Hepatic stellate cell (primary cell): ENCODE measurements around the gene RIOX2.

Experiments
- DNase-seq: peaks from one replicate; pipeline ENCODE4 v3.0.0; 2011; ENCODE audit warnings: low spot score

RIOX2 gene

DNA sequence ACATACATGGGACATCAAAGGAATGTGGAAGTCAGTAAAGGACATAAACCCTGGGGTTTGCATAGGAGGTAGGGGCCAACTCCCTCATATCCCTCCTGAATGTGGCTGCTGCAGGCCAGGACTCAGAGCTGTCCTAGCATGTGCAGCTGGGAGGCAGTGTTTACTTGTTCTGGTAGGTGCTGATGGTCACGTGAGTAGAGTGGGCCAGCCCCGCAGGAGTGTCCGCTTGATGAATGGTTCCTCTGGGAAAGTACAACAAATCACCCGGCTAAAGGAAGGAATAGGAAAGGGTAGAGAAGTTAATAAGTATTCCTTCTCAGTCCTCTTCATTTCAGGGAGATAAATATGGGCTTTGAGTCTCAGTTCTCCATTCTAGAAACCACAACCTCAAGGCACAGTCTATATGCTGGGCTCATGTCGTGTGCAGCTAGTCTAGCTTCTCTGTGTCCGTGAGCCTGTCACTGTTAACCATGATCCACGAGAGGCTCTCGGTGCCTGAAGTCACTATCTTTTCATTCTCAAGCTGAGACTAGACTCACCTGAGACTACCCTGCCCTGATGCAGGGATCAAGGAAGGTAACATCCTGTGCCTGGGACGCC, 17.9 kb downstream of the RIOX2 start:
- no peak for DNase-seq

DNA sequence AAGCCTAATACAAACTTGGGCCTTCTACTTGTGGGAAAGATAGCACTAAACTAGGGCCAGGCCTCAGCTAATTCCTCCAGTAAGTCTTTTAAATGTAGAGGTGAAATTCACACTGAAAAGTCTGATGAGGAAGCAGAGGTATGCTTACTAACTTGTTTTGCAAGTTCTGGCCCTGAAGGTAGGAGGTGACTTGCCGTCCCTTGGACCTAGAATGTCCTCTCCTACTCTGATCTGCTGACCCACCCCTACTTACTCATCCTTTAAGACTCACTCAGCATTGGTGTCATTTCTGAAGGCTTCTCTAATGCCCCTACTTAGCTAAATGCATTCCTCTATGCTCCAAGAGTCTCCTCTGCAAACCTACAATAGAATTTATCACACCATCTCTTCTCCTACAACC, 19.4 kb downstream of the RIOX2 start:
- DNase-seq = no peak

DNA sequence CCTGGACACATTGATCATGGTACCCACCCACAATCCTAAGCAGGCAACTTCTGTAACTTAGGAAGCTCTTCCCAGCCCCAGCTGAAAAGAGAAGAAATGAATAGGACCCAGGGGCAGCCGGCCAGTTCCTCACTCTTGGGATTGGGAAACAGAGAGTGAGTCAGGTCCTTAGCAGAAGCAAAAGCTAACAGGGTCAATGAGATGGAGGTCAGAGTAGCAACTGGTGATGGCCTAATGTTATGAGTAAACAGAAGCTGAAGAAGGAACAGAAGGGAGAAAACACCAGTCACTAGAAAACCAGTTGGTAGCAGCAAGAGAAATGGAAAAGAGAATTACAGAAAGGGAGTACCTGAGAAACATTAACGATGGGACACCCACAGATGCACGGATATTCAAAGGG, 20.0 kb downstream of the RIOX2 start:
- no peak for DNase-seq

DNA sequence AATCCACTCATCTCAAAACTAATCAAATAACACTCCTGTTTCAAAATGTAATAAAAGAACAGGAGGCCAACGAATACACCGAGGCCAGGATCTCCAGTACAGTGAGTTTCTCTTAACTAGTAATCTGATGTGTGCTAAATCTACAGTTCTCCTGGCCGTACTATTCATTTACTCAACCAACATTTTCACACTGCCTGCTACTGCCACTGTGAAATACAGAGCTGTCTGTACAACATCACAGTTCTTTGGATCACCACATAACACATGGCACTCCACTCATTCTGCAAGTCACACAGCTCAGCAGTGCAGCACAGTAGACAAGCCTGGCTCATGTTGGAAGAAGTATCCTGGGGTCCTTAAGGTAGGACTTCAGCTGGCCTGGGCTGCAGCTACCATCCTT, 21.9 kb downstream of the RIOX2 start:
- no peak for DNase-seq

DNA sequence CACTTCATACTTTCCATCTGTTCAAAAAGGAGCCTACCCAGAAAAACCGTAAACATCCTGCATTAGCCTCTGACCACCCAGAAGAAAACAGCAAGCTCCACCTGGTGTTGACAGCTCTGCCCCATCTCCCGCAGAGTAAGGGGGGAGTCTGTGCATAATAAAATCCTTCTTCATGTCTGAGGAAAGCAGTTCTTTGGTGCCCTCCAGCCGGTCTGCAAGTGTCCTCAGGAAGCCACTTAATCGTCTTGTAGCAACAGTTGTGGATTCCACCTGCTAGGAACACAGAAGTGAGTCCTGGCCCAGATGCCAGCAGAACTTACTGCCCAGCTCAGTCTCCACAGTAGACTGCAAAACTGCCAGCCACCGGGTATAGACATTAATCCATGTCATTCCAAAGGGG, 22.5 kb downstream of the RIOX2 start:
- no peak for DNase-seq

DNA sequence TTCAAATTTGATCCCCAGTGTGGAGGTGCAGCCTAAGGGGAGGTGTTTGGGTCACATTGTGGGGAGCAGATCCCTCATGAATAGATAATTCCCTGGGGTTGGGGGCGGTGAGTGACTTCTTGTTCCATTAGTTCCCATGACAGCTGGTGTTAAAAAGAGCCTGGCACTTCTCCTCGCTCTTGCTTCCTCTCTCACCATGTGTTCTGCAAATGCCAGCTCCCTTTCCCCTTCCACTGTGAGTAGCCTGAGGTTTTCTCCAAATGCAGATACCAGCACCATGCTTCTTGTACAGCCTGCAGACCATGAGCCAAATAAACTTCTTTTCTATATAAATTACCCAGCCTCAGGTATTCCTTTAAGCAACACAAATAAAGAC, 23.1 kb downstream of the RIOX2 start:
- DNase-seq = no peak

DNA sequence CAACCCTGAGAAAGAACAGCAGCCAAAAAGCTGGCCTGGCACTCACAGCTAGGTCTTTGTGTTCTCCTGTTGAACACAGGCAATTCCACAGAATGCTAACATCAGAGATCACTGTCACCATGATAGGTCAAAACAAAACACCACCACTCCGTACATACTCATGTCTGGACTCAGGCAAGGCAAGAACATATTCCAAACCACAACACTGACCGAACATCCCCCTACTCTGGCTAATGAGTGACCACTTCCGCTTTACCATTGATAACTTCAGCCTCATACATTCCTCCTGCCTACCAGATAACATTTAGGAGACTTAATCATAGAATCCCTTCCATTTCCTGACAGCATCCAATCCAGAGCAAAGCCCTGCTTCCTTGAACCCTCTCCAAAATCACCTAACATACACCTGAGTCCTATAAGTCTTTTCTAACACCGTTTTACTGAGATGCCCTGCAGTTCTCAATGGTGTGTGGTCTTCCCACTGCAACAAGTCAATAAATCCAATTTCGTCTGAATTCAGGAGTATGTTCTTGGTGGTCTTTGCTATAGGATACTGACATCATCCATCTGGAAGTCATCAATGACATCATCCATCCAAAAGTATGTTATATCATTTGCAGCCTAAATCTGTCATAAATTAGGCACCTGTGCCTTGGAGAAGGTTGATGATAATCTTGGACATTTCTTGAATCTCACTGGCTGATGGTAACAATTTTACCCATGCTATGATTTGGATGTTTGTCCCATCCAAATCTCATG, 23.7 kb downstream of the RIOX2 start:
- no peak for DNase-seq

DNA sequence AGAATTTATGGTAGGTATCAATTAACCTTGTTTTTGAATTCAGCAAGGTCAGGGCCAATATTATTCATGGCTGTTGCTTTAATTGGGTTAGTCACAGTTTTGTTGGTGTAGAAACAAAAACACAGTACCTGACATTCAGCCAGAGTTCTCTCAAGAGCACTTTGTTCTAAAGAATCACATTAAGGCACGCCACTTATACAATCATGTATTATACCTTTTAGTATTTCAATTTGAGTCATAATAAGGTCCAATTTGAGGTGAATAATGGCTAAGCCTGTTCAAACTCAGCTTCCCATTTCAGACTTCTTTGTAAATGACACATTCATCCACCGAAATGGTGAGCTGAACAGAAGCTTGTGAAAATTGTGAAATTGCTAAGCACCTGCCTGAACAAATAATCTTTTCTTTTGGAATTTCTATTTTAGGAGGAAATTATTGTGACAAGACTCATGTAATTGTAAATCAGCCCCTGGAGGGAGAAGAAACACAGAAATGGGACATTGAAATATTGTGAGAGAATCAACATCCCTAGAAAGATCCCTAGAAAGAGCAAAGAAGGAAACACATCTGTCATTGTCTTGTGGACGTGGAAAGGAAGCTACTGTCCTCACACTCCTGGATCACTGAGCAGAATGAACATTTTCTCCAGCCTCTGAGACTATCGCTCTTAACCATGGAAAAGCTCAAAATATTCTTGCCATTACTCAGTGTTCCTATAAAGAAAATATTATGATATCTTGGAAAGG, 29.3 kb downstream of the RIOX2 start:
- no peak for DNase-seq

DNA sequence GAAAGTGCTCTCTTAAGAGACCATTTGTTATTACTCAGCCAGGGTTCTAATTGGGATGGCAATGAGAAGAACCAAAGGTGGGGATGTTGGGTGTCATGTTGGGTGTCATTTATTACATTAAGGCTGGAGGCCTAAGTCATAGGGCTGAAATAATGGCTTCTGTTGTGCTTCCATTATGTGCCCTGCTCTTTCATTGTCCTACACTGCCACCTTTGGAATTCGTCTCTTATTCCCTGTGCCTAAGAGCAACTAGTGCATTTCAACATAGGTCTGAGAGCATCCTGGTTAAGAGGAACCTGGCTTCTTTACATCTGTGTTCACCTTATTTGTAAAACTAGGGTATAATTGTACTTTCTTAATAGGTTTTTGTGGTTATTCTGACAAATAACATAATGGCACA, 32.2 kb downstream of the RIOX2 start:
- no peak for DNase-seq

DNA sequence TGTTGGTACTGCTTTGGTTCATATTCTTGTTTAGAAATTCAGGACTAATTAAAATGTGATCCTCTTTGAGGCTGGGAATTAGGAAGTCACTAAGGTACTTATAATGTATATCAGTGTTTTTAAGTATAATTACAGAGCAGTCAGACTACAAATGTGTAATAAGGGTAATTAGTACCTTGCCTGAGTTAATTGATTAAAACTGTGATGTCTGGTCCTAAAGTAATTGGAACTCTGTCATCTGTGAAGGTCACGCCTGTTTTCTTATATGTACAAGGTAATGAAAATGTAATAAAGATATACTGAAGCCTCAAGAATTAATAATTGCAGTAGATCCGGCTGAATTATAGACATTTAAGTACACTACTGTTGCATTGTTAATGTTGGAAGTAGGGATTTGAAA, 32.8 kb downstream of the RIOX2 start:
- DNase-seq = no peak

DNA sequence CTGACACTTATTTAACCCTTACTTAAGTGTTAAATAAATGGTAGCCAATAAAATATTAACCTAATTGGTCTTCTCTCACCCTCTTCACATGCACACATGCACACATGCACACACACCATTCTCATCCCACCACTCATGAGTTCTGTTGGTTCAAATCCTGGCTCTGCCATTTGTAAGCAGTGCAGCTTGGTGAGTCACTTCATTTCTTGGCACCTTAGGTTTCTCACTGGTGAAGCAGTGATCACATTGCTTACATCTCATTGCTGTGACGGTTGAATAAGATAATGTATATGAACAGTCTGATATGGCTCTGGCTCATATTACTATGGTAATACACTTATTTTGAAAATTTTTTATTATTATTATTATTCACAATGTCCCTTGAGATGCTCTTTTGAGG, 33.8 kb downstream of the RIOX2 start:
- no peak for DNase-seq

DNA sequence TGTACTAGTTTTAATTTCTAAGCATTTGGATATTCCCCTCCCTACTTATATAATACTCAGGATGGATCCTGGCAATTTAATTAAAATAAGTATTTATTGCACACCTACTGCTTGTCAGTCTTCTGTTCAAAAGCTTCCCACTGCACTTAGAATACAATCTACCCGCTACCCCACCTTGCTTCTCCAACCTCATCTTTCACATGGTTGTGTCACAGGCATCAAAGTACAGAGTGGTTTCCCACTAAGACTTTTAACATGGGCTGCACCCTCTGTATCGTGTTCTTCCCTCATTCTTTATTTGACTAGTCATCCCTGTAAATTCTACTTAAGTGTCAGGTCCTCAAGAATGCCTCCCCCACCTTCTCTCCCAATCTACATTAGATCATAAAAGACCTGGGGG, 35.0 kb downstream of the RIOX2 start:
- DNase-seq = no peak

DNA sequence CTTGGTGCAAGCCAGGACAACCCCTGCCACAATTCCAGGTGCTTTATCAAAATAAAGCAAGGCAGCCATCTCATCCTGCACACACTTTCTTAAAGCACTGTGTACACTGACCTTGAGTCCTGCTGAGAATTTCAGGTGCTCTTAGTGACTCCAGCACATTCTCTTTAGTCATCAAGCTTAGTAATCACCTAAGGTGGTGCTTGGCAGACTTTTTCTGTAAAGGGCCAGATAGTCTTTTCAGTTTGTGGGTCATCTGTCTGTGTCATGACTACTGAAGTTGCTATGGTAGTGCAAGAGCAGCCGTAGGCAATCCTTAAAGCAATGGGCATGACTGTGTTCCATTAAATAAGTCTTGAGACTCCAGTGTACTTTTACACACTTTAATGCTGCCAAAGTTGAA, 36.4 kb downstream of the RIOX2 start:
- no peak for DNase-seq

DNA sequence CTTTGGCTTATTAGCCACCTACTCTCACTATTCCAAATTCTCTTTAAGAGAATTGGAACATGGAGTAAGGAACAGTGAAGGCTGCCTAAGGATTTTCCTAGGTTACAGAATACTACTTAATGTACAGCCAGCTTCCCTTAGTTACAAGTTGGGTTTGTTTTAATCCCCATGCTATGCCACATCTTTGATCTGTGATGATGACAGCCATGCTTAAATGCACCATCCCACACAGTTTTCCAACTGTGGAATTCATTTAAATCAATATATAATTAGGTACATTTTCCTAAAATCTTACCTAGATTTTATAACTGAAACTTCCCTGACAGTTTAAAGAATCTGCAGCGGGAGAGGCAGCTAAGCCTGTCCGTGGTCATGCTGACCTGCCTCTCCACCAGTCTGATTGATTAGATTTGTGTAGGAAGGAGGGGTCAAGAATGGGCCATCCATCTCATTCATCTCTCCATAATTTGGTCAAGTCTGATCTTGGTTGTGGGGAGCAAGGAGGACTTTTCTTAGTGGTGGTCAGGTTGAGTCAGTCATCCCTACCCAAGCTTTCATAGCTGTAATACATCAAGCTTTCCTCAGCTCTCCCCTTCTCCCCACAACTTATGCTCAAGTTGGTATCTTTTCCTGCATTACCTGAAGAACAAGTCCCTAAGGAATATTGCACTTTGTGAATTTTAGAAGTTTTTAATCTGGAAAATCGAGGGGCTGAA, 37.1 kb downstream of the RIOX2 start:
- DNase-seq = no peak

DNA sequence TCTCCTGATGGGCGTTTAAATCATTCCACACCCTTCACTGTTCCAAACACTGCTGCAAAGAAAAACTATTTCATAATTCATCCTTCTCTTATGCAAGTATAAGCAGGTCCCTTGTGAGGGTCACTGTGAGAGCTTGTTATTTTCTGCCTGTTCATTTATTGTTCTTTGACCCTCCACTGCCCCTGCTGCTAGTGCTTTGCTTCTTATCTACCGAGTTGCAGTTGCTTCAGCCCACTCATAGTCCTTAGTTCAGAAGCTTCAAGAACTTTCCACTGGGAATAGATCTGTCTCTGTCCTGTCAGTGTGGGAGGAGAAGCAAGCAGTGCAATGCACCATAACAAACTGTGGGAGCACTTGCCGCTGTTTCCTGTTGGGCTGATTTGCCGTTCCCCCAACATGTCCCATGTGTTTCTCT, 39.8 kb downstream of the RIOX2 start:
- no peak for DNase-seq

DNA sequence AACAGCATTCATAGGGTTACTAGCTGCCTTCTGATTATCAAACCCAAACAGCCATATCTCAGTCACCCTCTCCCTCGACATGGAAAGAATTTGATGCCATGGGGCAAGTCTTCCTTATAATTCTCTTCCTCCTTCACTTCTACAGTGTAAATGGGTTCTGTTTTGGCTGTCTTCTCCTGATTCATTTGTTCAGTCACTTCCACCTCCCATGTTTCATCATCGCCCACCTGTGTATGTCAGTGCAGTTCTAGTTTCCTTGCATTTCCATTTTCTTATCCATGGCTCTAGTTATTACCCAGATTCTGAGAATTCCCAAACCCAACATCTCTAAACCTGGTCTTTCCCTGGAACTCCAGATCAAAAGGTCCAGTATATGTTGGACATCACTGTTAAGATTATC, 41.0 kb downstream of the RIOX2 start:
- DNase-seq = no peak

DNA sequence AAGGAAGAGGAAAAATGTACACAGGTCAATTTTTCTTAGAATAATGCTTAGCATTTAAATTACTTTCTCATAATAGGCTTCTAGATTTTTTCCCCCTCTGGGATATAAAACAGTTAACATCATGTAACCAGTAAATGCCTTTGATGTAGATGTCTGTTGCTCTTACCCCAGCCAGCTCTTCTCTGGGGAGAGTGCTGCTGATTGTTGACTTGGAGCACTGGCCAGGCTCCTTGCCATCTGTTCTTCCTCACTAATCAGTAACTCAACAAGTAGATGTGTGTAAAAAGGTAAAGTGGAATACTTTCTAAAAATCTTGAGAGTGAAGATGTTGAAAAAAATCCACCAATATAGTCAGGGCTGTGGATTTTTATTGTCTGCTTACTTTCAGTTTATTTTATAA, 42.2 kb downstream of the RIOX2 start:
- DNase-seq = no peak

DNA sequence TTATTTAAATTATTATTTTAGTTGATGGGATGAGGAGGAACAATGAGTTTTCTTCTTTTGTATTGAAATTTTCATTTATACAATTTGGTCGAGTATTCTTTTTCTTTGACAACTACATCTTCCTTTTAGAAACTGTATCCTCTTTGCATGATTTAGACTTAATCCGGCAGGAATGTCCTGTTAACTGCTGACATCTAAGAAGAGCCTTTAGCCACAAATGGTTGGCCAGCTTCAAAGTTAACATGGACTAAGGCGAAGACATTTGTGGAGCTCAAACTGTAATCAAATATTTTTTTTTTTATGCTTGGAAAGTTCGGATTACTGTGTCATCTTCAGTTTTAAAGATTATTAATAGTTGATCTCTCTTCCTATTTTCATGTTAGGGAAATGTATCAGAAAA, 43.2 kb downstream of the RIOX2 start:
- DNase-seq = no peak

DNA sequence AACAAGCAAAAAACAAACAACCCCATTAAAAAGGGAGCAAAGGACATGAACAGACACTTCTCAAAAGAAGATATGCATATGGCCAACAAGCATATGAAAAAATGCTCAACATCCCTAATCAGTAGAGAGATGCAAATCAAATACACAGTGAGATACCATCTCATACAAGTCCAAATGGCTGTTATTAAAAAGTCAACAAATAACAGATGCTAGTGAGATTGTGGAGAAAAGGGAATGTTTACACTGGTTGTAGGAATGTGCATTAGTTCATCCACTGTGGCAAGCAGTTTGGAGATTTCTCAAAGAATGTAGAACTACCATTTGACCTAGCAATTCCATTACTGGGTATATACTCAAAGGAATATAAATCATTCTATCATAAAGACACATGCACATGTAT, 44.5 kb downstream of the RIOX2 start:
- no peak for DNase-seq

DNA sequence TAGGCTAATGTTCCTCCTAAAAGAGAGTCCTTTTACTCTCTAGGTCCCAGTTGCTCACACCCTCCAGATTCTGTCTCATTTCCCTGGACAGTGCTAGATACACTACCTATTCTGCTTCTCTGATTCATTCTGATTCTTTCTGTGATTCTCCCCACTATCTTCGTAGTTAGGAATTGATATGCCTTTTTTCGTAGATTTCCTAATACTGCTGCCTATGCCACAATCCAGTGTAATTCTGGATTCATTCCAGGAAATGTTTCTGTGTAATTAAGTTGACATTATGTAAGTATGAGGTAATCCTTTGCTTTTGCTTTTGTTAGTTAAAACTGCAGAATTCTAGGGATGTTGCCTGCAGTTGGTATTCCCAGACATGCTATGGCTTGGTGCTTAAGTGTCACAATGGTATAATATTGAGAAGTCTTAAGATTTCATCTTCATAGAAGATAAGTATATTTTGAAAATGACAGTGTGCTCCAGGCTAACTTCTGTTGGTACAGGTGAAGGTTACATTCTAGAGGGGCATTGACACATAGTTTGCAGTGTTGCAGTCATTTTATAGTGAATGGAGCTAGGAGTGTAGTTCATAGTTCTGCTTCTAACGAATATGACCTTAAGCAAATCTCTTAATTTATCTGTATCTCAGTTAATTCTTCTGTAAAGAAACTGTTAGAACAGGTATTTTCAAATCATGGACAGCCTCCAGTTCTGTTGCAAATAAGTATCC, 54.3 kb downstream of the RIOX2 start:
- no peak for DNase-seq

DNA sequence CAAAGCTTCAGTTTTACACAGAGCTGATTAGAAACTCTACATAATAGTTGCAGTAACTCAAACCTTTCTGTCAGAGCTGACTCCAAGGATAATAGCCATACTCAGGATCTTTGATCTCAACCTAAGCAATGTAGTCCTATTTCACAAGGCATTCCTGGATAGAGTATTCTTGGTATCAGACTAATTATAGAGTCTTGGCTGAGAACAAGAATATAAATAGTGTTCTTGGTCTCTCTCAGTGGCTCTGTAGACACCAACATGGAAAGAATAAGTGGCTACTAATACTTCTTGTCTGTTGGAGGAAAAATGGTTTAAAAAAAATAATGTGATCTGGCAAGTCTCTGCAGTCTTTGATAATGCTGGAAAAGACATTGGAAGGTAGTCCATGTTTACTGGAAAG, 55.7 kb downstream of the RIOX2 start:
- DNase-seq = no peak

DNA sequence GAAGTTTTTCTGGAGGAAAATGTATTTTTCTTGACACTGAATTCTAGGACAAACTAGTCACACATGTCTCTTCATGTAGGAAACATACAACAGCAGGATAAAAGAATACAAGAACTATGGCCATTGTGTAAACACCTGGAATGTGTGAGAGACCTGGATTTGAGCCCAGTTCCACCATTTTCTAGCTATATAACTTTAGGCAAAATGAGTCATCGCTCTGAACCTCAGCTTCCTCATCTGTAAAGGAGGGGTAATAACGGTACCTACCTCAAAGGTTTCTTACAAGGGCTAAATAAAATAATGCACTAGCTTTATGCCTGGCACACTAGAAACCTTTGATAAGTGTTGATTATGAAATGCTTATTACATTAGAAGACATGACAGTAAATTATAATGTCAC, 57.8 kb downstream of the RIOX2 start:
- DNase-seq = no peak
